Activated T-helper 1 cell treated with Interleukin-2 at 50 U/mL for 16 hours (primary cell): ENCODE data around the gene EXOC3.
"Not testable (repeated sequence)": the region's sequence is repeated elsewhere in the genome, so short reads cannot be mapped to it uniquely, and the experiment has no call there.

Experiments used
- DNase-seq: peaks from one replicate; pipeline ENCODE4 v3.0.0-alpha.2; 2020; ENCODE audit warnings: low read depth

Gene EXOC3

GRCh38 chr5:407051-407450 lies 35.9 kb upstream of the EXOC3 start:
- no peak for DNase-seq

DNA sequence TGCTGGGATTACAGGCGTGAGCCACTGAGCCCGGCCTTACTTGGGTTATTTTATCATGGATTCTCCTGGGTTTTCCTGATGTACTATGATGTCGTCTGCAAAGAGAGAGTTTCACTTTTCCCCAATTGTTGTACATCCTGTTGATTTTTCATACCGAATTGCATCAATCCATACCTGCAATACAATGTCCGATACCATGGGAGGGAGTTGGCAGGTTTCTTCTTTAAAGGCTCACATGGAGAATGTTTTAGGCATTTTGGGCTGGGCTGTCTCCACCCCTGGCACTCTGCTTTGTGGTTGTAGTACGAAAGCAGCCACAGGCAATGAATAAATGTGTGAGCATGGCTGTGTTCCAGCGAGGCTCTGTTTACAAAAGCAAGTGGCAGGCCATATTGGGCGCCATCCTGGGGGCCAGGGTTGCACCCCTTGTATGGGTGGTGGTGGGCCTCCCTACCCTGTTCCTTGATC lies 35.1 kb upstream of the EXOC3 start:
- no peak for DNase-seq

GRCh38 chr5:410911-411517 lies 32.0 kb upstream of the EXOC3 start:
- no peak for DNase-seq

DNA sequence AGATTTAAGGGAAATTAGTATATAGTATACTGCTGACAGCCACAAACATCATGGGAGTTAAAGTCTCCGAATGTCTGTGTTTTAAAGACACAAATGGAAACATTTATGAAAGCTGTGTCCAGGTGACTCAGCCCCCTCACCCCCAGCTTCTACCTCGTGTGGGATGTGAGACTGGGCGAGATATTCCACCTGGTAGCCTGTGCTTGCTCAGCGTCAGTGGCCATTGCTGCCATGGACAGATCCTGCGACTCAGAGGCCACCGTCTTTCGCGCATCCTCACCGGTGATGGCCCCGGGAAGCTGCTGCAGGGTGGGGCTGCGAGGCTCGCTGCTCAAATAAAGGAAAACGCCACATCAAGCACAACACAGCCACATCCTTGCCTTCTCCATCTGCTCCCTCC lies 31.2 kb upstream of the EXOC3 start:
- no peak for DNase-seq

DNA sequence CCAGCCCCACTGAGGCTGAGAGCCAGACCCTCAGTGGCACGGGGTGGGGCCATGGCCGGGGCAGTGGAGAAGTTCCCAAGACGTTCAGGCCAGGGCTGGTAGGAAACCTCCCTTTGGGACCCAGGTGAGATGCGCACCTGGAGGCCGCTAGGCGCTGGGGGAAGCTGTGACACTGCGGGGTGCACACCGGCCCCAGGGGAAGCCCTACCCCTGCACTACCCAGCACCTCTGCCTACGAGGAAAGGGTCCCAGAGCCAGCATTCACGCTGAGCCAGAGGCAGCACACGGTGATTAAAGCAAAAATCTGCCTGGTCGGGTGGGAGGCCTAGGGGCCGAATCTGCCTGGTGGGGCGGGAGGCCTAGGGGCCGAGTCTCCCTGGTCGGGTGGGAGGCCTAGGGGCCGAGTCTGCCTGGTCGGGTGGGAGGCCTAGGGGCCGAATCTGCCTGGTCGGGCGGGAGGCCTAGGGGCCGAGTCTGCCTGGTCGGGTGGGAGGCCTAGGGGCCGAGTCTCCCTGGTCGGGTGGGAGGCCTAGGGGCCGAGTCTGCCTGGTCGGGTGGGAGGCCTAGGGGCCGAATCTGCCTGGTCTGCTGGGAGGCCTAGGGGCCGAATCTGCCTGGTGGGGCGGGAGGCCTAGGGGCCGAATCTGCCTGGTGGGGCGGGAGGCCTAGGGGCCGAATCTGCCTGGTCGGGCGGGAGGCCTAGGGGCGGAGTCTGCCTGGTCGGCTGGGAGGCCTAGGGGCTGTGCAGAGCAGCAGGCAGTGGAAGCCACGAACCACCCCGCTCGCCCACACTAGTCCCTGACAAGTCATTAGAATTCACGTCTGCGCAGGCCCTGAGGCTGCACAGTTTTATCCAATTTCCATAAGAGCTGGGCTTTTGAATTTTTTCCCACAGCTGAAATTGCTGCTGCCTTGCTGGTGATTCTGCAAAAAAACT lies 27.7 kb upstream of the EXOC3 start:
- DNase-seq, result not testable (repeated sequence)

DNA sequence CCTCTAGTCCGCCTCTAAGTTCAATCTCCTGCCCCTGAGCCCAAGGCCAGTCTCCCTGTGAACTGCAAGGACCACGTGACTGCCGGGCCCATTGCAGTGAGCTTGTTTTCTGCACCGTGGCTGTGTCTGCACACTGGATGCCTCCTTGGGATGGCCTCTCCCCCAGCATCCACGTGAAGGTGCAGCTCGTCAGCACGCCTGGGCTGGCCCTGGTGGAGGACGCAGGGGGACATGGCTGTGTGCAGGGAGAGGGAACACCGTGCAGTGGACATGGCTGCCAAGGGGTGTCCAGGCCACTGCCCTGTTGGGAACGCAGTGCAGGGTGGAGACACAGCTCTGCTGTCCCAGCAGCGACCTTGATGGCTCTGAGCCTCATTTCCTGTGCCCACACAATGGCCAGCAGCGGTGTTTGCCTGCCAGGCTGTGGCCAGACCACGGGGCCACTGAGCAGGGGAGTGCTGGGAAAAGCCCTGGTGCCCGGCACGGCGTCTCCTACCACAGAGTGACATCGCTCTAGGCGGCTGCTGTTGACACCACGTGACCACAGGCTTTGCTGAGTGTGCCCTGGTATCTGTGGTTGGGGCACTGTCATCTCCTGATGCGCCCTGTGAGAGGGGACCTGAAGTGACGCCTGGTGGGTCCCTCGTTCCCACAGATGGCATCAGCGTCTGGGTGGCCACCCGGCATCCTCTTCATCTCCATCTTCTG lies 26.9 kb upstream of the EXOC3 start:
- DNase-seq, result no peak

DNA sequence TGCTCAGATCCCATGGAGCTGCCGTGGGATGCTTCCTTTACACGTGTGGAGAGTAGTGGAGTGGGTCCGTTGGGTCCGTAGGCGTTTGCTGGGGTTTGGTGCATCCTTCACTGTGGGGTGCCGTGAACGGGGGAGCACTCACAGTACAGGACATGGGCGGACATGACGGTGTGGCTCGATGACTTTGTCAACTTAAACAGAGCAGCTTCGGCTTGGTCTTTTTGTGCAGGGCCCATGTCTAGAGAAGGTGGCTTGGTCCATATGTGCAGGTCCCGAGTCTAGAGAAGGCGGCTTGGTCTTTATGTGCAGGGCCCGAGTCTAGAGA lies 26.4 kb upstream of the EXOC3 start:
- no peak for DNase-seq

DNA sequence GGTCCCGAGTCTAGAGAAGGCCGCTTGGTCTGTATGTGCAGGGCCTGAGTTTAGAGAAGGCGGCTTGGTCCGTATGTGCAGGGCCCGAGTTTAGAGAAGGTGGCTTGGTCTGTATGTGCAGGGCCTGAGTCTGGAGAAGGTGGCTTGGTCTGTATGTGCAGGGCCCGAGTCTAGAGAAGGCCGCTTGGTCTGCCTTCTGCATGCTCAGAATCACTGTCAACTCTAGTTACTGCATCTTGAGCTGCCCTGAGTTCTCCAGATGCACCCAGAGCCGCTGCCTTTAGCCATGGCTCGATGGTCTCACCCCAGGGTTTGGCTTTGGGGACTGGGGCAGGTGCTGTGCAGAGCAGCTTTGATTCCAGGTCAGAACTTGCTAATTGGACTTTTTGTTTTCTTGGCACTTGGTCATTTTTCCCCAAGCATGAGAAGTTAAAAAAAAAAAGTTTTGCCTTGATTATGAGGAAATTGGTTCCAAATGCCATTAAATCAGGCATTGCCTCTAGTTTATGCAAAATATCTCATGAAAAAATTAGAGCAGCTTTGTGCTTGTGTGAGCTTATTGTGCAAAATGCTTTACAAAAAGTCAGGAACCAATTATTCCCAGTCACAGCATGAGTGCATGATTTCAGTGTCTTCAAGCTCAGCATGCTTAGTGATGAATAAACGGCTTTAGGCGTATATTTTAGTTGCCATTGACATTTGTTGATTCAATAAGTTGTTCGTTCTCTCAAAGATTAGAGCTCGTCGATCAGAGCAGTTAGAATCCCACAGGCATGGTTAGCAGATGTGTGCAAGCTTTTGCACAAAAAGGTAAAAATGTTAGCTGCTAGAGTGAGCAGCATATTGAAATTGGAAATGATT lies 25.4 kb upstream of the EXOC3 start:
- no peak for DNase-seq

GRCh38 chr5:418162-419121 lies 24.5 kb upstream of the EXOC3 start:
- no peak for DNase-seq

GRCh38 chr5:419970-420369 lies 23.0 kb upstream of the EXOC3 start:
- DNase-seq, result no peak

- no peak for DNase-seq
Observed at GRCh38 chr5:420632-421286, 22.2 kb upstream of the EXOC3 start.

GRCh38 chr5:421287-421880 lies 21.6 kb upstream of the EXOC3 start:
- no peak for DNase-seq

- DNase-seq, result no peak
Observed at GRCh38 chr5:421901-422300, 21.1 kb upstream of the EXOC3 start.

DNA sequence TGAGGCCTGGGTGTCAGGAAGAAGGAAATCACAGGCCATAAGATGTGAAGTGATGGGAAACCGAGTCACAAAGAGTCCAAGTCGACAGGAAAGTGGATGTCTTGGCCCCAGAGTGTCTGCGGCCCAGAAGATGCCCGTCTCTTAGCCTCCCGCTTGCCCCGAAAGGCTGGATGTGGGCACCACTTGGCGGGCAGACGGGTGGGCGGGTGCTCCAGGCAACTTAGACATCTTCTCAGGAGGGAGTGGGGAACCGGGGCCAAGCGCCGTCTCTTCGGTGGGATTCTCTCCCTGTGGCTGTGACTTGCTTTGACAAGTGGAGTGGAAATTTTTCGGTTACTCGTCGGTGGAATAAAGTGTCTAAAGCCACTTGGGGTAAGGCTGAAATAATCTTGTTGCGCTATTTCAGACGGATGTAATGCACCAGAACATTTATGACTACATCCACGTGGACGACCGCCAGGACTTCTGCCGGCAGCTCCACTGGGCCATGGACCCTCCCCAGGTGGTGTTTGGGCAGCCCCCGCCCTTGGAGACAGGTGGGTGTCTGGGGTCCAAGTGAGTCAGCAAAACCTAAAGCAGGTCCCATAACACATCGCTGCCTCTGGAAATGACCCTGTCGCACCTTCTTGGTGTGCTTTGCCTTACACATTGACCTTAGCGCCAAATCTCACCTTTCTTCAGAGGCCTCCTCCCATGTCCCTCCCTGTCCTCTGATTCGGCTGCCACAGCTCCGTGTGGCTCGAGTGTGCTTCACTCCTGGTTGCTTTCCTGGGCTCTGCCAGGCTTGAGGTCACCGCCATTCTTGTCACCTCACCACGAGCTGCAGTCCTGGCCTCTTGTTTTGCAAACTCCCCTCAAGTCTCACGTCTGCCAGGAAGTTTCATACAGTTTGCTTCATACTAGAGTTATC lies 20.4 kb upstream of the EXOC3 start:
- DNase-seq, result no peak

DNA sequence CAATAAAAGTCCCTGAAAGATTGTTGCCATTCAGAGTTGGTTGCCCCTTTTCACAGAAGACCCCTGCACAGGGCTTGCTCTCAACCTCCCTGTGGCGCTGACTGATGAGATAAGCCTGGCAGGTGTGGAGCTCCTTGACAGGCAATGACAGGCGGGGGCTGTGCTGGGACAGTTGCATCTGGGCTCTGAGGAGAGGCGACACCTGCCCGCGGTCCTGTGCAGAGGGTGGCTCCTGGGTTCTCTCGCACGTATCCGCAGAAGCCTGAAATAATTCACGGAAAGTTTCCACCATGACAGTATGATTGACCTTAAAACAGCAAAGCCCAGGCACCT lies 19.8 kb upstream of the EXOC3 start:
- no peak for DNase-seq

GRCh38 chr5:423626-424261 lies 19.2 kb upstream of the EXOC3 start:
- DNase-seq, result no peak

DNA sequence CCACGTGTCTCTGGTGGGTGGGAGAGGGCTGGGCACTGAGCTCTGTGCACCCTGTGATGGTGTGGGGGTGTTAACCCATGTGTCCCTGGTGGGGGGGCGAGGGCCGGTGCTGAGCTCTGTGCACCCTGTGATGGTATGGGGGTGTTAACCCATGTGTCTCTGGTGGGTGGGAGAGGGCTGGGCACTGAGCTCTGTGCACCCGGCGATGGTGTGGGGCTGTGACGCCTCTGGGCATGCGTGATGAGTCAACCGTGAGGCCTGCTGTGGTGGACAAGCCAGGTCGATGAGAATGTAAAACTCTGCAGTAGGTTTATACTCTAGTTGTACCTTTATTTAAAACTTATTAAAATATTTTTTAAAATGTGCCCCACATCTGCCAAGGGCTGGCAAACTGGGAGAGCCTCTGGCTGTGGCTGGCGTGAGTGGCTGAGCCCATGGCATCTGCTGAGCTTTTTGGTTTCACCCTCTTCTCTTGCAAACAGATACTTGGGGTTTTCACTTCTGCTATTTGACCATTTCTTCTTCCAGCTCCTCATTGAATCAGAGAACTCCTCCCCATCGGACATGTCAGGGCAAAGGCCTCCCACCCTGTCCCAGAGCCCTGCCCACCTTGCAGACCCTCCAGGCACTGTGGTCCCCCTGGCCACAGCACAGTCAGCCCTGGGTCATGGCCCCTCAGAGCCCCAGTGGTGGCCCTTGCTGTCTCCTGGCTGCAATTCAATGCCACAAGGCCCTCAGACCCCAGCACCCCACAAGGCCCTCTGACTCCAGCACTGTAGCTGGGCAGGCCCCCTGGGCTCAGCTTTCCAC lies 18.5 kb upstream of the EXOC3 start:
- DNase-seq, result no peak

DNA sequence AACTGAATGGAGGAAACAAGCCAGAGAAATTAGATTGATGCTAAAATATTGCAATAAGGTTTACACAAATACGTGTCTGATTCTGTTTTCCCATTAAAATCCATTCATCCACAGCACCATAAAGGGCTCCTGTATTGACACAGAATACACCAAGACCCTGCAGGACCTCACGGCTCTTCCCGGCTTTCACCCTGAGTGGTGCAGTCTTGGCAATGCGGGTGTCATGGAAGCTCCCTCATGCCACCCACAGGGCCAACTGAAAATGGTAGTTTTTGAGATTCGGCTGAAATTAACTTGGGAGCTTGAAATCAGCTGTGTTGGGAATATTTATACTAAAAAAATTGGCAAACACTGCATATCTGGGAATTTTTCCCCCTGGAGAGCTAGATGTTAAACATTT lies 17.3 kb upstream of the EXOC3 start:
- no peak for DNase-seq
